Esophagus mucosa (tissue), 1 donor: ENCODE results near the gene CFAP100. TPM values are rescaled to one million over a fixed set of nuclear protein-coding genes. Genes with fewer than 3 reads are reported as not detected.
A peak's percentile ranks its signal among the peaks of the same experiment; 100 is the strongest.

Source experiments
- ATAC-seq: fragments of 200-7000 bp; cut with Tn5 transposase; one replicate; pipeline ENCODE4 v1.9.1; 2020
- total RNA-seq: library from RNA; stranded (reverse); gene quantifications from one replicate; pipeline ENCODE4 v1.2.4, GENCODE V29; 2023
- donor health status: DM: yes; HTN: yes; CAD: no.

Gene CFAP100
- total RNA-seq, 1 donor from 2014 or later = not detected

GRCh38 chr3:126406389-126407296, 11.9 kb downstream of the CFAP100 start:
- no peak for ATAC-seq

GRCh38 chr3:126407412-126408044, 12.8 kb downstream of the CFAP100 start:
- ATAC-seq = no peak

GRCh38 chr3:126408099-126408498, 13.4 kb downstream of the CFAP100 start:
- ATAC-seq = no peak

- ATAC-seq = no peak
Measured at GRCh38 chr3:126412841-126413692, 18.4 kb downstream of the CFAP100 start.

- ATAC-seq = no peak
Measured at GRCh38 chr3:126413693-126414080, 19.0 kb downstream of the CFAP100 start.

- ATAC-seq = peak; percentile 24
Measured at GRCh38 chr3:126414406-126414805, 19.7 kb downstream of the CFAP100 start.

GRCh38 chr3:126414961-126415660, 20.4 kb downstream of the CFAP100 start:
- no peak for ATAC-seq

- no peak for ATAC-seq
Measured at GRCh38 chr3:126415661-126416591, 21.2 kb downstream of the CFAP100 start.

- ATAC-seq = no peak
Measured at GRCh38 chr3:126416943-126417342, 22.2 kb downstream of the CFAP100 start.

GRCh38 chr3:126417515-126417914, 22.8 kb downstream of the CFAP100 start:
- ATAC-seq = no peak

GRCh38 chr3:126417981-126418530, 23.3 kb downstream of the CFAP100 start:
- no peak for ATAC-seq

GRCh38 chr3:126418661-126419131, 24.0 kb downstream of the CFAP100 start:
- no peak for ATAC-seq

- no peak for ATAC-seq
Measured at GRCh38 chr3:126419151-126419703, 24.5 kb downstream of the CFAP100 start.

- no peak for ATAC-seq
Measured at GRCh38 chr3:126419886-126420786, 25.4 kb downstream of the CFAP100 start.

GRCh38 chr3:126421573-126422119, 26.9 kb downstream of the CFAP100 start:
- no peak for ATAC-seq

GRCh38 chr3:126422121-126422520, 27.4 kb downstream of the CFAP100 start:
- ATAC-seq = no peak

GRCh38 chr3:126422571-126423091, 27.9 kb downstream of the CFAP100 start:
- ATAC-seq = no peak

GRCh38 chr3:126423191-126424038, 28.7 kb downstream of the CFAP100 start:
- ATAC-seq = no peak
